GM23338 (cell line): Measurements from ENCODE around the gene IGSF9B. TPM values are rescaled to one million over a fixed set of nuclear protein-coding genes. Genes with fewer than 3 reads are reported as not detected.

Experiments
- ATAC-seq: fragments of 200-7000 bp; cut with Tn5 transposase; 3 replicates; pipeline ENCODE4 v1.9.1; 2020
- DNase-seq: peaks from one replicate; pipeline ENCODE4 v3.0.0-alpha.2; 2015; ENCODE audit warnings: low spot score
- H2AFZ ChIP-seq: fragments of 200-600 bp; sonication (generic); 2 replicates; pipeline ENCODE4 v1.8.0; 2016; ENCODE audit warnings: antibody characterized with exemption, mild to moderate bottlenecking, moderate library complexity
- H3F3A ChIP-seq: fragments of 200-600 bp; sonication (generic); replicated peaks from 2 replicates; pipeline ENCODE4 v1.8.0; 2017; ENCODE audit warnings: antibody characterized with exemption, mixed run types, low read depth
- H3K27ac ChIP-seq: fragments of 200-600 bp; sonication (generic); 2 replicates; pipeline ENCODE4 v1.6.1; 2016; ENCODE audit warnings: low read depth
- H3K27me3 ChIP-seq: fragments of 200-600 bp; sonication (generic); 2 replicates; pipeline ENCODE4 v1.8.0; 2016; ENCODE audit warnings: mild to moderate bottlenecking, mixed run types, moderate library complexity; ENCODE audit not compliant: insufficient read depth
- H3K36me3 ChIP-seq: fragments of 200-600 bp; sonication (generic); 2 replicates; pipeline ENCODE4 v1.8.0; 2016; ENCODE audit warnings: mild to moderate bottlenecking; ENCODE audit not compliant: insufficient read depth
- H3K4me1 ChIP-seq: fragments of 200-600 bp; sonication (generic); 2 replicates; pipeline ENCODE4 v1.8.0; 2016; ENCODE audit warnings: mild to moderate bottlenecking, moderate library complexity; ENCODE audit not compliant: insufficient read depth
- H3K4me2 ChIP-seq: fragments of 200-600 bp; sonication (generic); 2 replicates; pipeline ENCODE4 v1.7.1; 2017; ENCODE audit warnings: mixed run types
- H3K4me3 ChIP-seq: fragments of 200-600 bp; sonication (generic); 2 replicates; pipeline ENCODE4 v1.6.1; 2016; ENCODE audit warnings: mixed run types
- H3K79me2 ChIP-seq: fragments of 200-600 bp; sonication (generic); replicated peaks from 2 replicates; pipeline ENCODE4 v1.8.0; 2017; ENCODE audit warnings: mild to moderate bottlenecking; ENCODE audit not compliant: insufficient read depth
- H3K9me2 ChIP-seq: fragments of 200-600 bp; sonication (generic); 2 replicates; pipeline ENCODE4 v1.8.0; 2017; ENCODE audit not compliant: insufficient read depth
- H4K20me1 ChIP-seq: fragments of 200-600 bp; sonication (generic); replicated peaks from 2 replicates; pipeline ENCODE4 v1.8.0; 2017; ENCODE audit warnings: mild to moderate bottlenecking; ENCODE audit not compliant: insufficient read depth
- H3K27ac Mint-ChIP-seq: 2 replicates; pipeline ENCODE4 v1.8.0; 2020; ENCODE audit warnings: inconsistent platforms, mild to moderate bottlenecking, moderate library complexity, mixed read lengths
- H3K27me3 Mint-ChIP-seq: 3 replicates; pipeline ENCODE4 v1.8.0; 2022; ENCODE audit warnings: low read depth, mild to moderate bottlenecking, moderate library complexity, mixed read lengths, inconsistent platforms; ENCODE audit not compliant: insufficient read depth, poor library complexity
- H3K36me3 Mint-ChIP-seq: 3 replicates; pipeline ENCODE4 v1.8.0; 2021; ENCODE audit warnings: low read depth, mild to moderate bottlenecking, inconsistent platforms, moderate library complexity, mixed read lengths
- H3K4me1 Mint-ChIP-seq: 3 replicates; pipeline ENCODE4 v1.8.0; 2020; ENCODE audit warnings: mild to moderate bottlenecking, inconsistent platforms, mixed read lengths
- H3K4me3 Mint-ChIP-seq: 3 replicates; pipeline ENCODE4 v1.8.0; 2021; ENCODE audit warnings: moderate library complexity, mild to moderate bottlenecking, inconsistent platforms, mixed read lengths
- H3K9me3 Mint-ChIP-seq: 3 replicates; pipeline ENCODE4 v1.8.0; 2020; ENCODE audit warnings: moderate library complexity, mild to moderate bottlenecking, inconsistent platforms, mixed read lengths
- CREB1 ChIP-seq: fragments of 250-450 bp; sonication (Bioruptor Pico); IDR thresholded peaks from 2 replicates; pipeline ENCODE4 v1.5.0; 2020; ENCODE audit warnings: low read depth, mild to moderate bottlenecking, moderate library complexity
- CTCF ChIP-seq, 2 experiments: fragments of 200-600 bp in 1 of 2; sonication (generic) in 1 of 2; conservative IDR thresholded peaks; 2 replicates each; pipeline versions ENCODE4 v1.5.1 to v1.6.1; 2016 to 2017; ENCODE audit warnings: antibody characterized with exemption in 2 of 2, low read depth in 2 of 2, mild to moderate bottlenecking in 2 of 2, moderate library complexity in 1 of 2
- EZH2 ChIP-seq: fragments of 200-600 bp; sonication (generic); IDR thresholded peaks from one replicate; pipeline ENCODE4 v1.8.0; 2017; ENCODE audit warnings: antibody characterized with exemption, mild to moderate bottlenecking, low read depth; ENCODE audit not compliant: unreplicated experiment
- EZH2phosphoT487 ChIP-seq: fragments of 200-600 bp; sonication (generic); IDR thresholded peaks from one replicate; pipeline ENCODE4 v1.8.1; 2018; ENCODE audit warnings: antibody characterized with exemption; ENCODE audit not compliant: unreplicated experiment
- JUNB ChIP-seq: IDR thresholded peaks from one replicate; pipeline ENCODE4 v1.6.1; 2016; ENCODE audit warnings: antibody characterized with exemption; ENCODE audit not compliant: unreplicated experiment
- POLR2AphosphoS5 ChIP-seq: IDR thresholded peaks from 2 replicates; pipeline ENCODE4 v1.6.1; 2016; ENCODE audit warnings: antibody characterized with exemption, low read depth
- REST ChIP-seq: IDR thresholded peaks from one replicate; pipeline ENCODE4 v1.6.1; 2018; ENCODE audit warnings: antibody characterized with exemption; ENCODE audit not compliant: unreplicated experiment
- STAT1 ChIP-seq: IDR thresholded peaks from one replicate; pipeline ENCODE4 v1.6.1; 2016; ENCODE audit warnings: antibody characterized with exemption; ENCODE audit not compliant: unreplicated experiment
- ZNF114 ChIP-seq: fragments of 250-450 bp; sonication (Bioruptor Pico); IDR thresholded peaks from 2 replicates; pipeline ENCODE4 v1.5.0; 2020; ENCODE audit warnings: mild to moderate bottlenecking, moderate library complexity
- ZNF331 ChIP-seq: fragments of 250-450 bp; sonication (Bioruptor Pico); IDR thresholded peaks from 2 replicates; pipeline ENCODE4 v1.5.0; 2020; ENCODE audit warnings: low read depth, mild to moderate bottlenecking, moderate library complexity
- ZNF462 ChIP-seq: fragments of 250-450 bp; sonication (Bioruptor Pico); IDR thresholded peaks from 2 replicates; pipeline ENCODE4 v1.5.0; 2020; ENCODE audit warnings: mild to moderate bottlenecking, moderate library complexity
- polyA plus RNA-seq: library from polyadenylated mRNA; unstranded; fragments of >200 nt; fragmentation: Nextera tagmentation; extraction: Ambion mirVana; gene quantifications from 2 replicates; pipeline ENCODE4 v1.2.1, GENCODE V29; 2016
- total RNA-seq: library from RNA; depleted of rRNA; stranded (reverse); fragments of >200 nt; shearing (Covaris generic); gene quantifications from 2 replicates; pipeline ENCODE4 v1.2.3, GENCODE V29; 2014

The IGSF9B gene
- total and polyA plus RNA-seq, 2 experiments from 2014 or later: 8.7 to 51.2 TPM

- TF ChIP-seq CTCF (conservative IDR thresholded peaks at IDR 0.05; ENCODE audit: low read depth in 2 of 2) (no peak), STAT1 (no peak), ZNF331 (CRISPR knock-in tag) (no peak), ZNF114 (CRISPR knock-in tag) (no peak), CREB1 (CRISPR knock-in tag) (no peak), EZH2phosphoT487 (no peak), EZH2 (no peak), REST (no peak), POLR2AphosphoS5 (no peak)
Observed at GRCh38 chr11:133904818-133905515, 51.8 kb downstream of the IGSF9B start (continued).

- no peaks in the 10 kb centered on the region for H3K9me3 Mint-ChIP-seq
- H3K79me2 ChIP-seq: no peaks in the 10 kb centered on the region
- H4K20me1 ChIP-seq: peaks cover 5% of the 10 kb centered on the region
- DNase-seq (no peak), ATAC-seq (no peak)
- no peak overlapping the region for H2AFZ ChIP-seq
- H3F3A ChIP-seq: no peaks in the 10 kb centered on the region
- no peaks in the 10 kb centered on the region for H3K27me3 ChIP-seq
- H3K27me3 Mint-ChIP-seq: peaks cover 3% of the 10 kb centered on the region
- no peaks in the 10 kb centered on the region for H3K9me2 ChIP-seq
- H3K4me3 ChIP-seq: no peak overlapping the region
- no peaks in the 10 kb centered on the region for H3K4me1 ChIP-seq
- no peak overlapping the region for H3K27ac ChIP-seq
- H3K27ac Mint-ChIP-seq: no peak overlapping the region
- peaks cover 54% of the 10 kb centered on the region for H3K36me3 Mint-ChIP-seq
- no peak overlapping the region for H3K4me2 ChIP-seq
- H3K4me1 Mint-ChIP-seq: peaks cover 3% of the 10 kb centered on the region
- no peak overlapping the region for H3K4me3 Mint-ChIP-seq
- peaks cover 3% of the 10 kb centered on the region; the same call in 1 of the 2 replicates for H3K36me3 ChIP-seq
- TF ChIP-seq JUNB (no peak), ZNF462 (CRISPR knock-in tag) (no peak)
Observed at GRCh38 chr11:133903875-133904817, 52.6 kb downstream of the IGSF9B start.
